BLaER1 (cell line): ENCODE results near the gene SCN10A.

Experiments used
- H3K27ac ChIP-seq: shearing (Covaris generic); formaldehyde crosslinking; 2 replicates; pipeline ENCODE4 v1.8.1; 2022
- H3K27me3 ChIP-seq: shearing (Covaris generic); formaldehyde crosslinking; 2 replicates; pipeline ENCODE4 v1.8.1; 2022
- H3K36me3 ChIP-seq: shearing (Covaris generic); formaldehyde crosslinking; 2 replicates; pipeline ENCODE4 v1.8.1; 2022
- H3K4me1 ChIP-seq: shearing (Covaris generic); formaldehyde crosslinking; 2 replicates; pipeline ENCODE4 v1.8.1; 2022
- H3K4me2 ChIP-seq: shearing (Covaris generic); formaldehyde crosslinking; 2 replicates; pipeline ENCODE4 v1.8.1; 2022
- H3K4me3 ChIP-seq: shearing (Covaris generic); formaldehyde crosslinking; 2 replicates; pipeline ENCODE4 v1.8.1; 2022
- H3K9ac ChIP-seq: shearing (Covaris generic); formaldehyde crosslinking; 2 replicates; pipeline ENCODE4 v1.8.1; 2022
- H3K9me3 ChIP-seq: shearing (Covaris generic); formaldehyde crosslinking; 2 replicates; pipeline ENCODE4 v1.8.1; 2022
- H4K20me1 ChIP-seq: shearing (Covaris generic); formaldehyde crosslinking; 2 replicates; pipeline ENCODE4 v1.8.1; 2022
- Cebpa-rat ChIP-seq: shearing (Covaris generic); IDR thresholded peaks from 2 replicates; pipeline ENCODE4 v1.8.1; 2022

SCN10A gene

DNA sequence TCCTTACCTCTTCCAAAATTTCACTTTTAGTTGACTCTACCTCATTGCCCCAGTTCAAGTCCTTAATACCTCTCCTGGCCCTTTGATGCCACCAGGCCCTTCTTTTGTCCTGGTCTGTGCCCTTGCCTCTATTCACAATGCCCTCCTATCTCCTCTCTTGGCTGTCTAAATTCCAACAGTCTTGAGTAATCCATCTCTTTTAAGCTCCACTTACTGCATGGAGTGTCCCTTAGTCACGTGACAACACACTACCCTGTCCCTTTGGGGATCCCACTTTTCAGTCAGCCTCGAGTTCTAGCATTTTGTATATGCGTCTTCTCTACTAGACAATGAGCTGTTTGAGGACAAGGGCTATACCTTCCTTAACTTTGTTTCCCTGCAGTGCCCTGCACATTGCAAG lies 113.8 kb downstream of the SCN10A start:
- Histone ChIP-seq H3K36me3 (no peaks in the 10 kb centered on the region), H3K4me3 (no peak overlapping the region), H3K9me3 (no peaks in the 10 kb centered on the region), H3K27me3 (no peaks in the 10 kb centered on the region), H3K27ac (no peak overlapping the region), H3K9ac (no peak overlapping the region), H3K4me2 (no peak overlapping the region), H4K20me1 (no peaks in the 10 kb centered on the region), H3K4me1 (no peaks in the 10 kb centered on the region)
- TF ChIP-seq Cebpa-rat, result no peak

- H3K4me3 ChIP-seq, result no peak overlapping the region
- no peaks in the 10 kb centered on the region for H4K20me1 ChIP-seq
- no peaks in the 10 kb centered on the region for H3K27me3 ChIP-seq
- no peak overlapping the region for H3K9ac ChIP-seq
- TF ChIP-seq Cebpa-rat, result no peak
- no peaks in the 10 kb centered on the region for H3K36me3 ChIP-seq
- no peaks in the 10 kb centered on the region for H3K9me3 ChIP-seq
- no peak overlapping the region for H3K27ac ChIP-seq
- H3K4me1 ChIP-seq, result no peaks in the 10 kb centered on the region
- H3K4me2 ChIP-seq, result no peak overlapping the region
Measured at GRCh38 chr3:38698760-38699159, 117.3 kb downstream of the SCN10A start.

DNA sequence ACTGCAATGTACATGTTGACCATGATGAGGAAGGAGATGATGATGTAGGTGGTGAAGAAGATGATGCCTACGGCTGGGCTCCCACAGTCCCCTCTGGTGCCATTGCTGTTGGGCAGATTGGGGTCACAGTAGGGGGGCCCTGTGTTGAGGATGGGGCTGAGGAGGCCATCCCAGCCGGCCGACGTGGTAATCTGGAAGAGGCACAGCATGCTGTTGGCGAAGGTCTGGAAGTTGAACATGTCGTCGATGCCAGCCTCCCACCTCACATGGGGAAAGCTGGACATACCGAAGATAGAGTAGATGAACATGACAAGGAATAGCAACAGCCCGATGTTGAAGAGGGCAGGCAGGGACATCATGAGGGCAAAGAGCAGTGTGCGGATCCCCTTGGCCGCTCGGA lies 118.0 kb downstream of the SCN10A start:
- Histone ChIP-seq H3K9me3 (no peaks in the 10 kb centered on the region), H3K4me3 (no peak overlapping the region), H3K9ac (no peak overlapping the region), H3K27me3 (no peaks in the 10 kb centered on the region), H3K4me2 (no peak overlapping the region), H3K36me3 (no peaks in the 10 kb centered on the region), H3K27ac (no peak overlapping the region), H4K20me1 (no peaks in the 10 kb centered on the region), H3K4me1 (no peaks in the 10 kb centered on the region)
- TF ChIP-seq Cebpa-rat, result no peak

- H3K4me3 ChIP-seq, result no peak overlapping the region
- no peak overlapping the region for H3K27ac ChIP-seq
- H3K36me3 ChIP-seq, result no peaks in the 10 kb centered on the region
- no peak overlapping the region for H3K4me2 ChIP-seq
- no peaks in the 10 kb centered on the region for H4K20me1 ChIP-seq
- no peaks in the 10 kb centered on the region for H3K9me3 ChIP-seq
- no peak overlapping the region for H3K9ac ChIP-seq
- no peak for TF ChIP-seq Cebpa-rat
- H3K4me1 ChIP-seq, result no peaks in the 10 kb centered on the region
- H3K27me3 ChIP-seq, result no peaks in the 10 kb centered on the region
Measured at GRCh38 chr3:38696034-38696433, 120.0 kb downstream of the SCN10A start.

DNA sequence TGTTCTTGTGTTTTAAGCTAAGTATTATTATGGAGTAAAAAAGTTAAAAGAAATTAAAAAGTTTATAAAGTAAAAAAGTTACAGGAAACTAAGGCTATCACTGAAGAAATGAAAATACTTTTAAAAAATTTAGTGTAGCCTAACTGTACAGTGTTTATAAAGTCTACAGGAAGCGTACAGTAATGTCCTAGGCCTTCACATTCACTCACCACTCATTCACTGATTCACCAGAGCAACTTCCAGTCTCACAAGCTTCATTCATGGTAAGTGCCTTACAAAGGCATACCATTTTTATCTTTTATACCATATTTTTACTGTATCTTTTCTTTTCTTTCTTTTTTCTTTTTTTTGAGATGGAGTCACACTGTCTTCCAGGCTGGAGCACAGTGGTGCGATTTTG lies 125.8 kb downstream of the SCN10A start:
- Histone ChIP-seq H3K4me1 (no peaks in the 10 kb centered on the region), H3K36me3 (no peaks in the 10 kb centered on the region), H3K9ac (no peak overlapping the region), H3K4me3 (no peak overlapping the region), H3K27me3 (no peaks in the 10 kb centered on the region), H3K4me2 (no peak overlapping the region), H3K9me3 (no peaks in the 10 kb centered on the region), H3K27ac (no peak overlapping the region), H4K20me1 (no peaks in the 10 kb centered on the region)
- no peak for TF ChIP-seq Cebpa-rat

DNA sequence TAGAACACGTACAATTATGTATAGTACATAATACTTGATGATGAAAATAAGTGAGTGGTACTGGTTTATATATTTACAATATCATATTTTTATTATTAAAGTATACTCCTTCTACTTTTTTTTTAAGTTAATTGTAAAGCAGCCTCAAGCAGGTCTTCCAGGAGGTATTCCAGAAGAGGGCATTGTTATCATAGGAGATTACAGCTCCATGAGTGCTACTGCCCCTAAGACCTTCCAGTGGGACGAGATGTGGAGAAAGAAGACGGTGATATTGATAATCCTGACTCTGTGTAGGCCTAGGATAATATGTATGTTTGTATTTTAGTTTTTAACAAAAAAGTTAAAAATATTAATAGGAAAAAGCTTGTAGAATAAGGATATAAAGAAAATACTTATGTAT lies 126.2 kb downstream of the SCN10A start:
- Histone ChIP-seq H3K9me3 (no peaks in the 10 kb centered on the region), H3K36me3 (no peaks in the 10 kb centered on the region), H3K9ac (no peak overlapping the region), H3K4me2 (no peak overlapping the region), H3K4me1 (no peaks in the 10 kb centered on the region), H3K27ac (no peak overlapping the region), H4K20me1 (no peaks in the 10 kb centered on the region), H3K27me3 (no peaks in the 10 kb centered on the region), H3K4me3 (no peak overlapping the region)
- TF ChIP-seq Cebpa-rat, result no peak

- no peak overlapping the region for H3K9ac ChIP-seq
- no peaks in the 10 kb centered on the region for H3K9me3 ChIP-seq
- H3K4me1 ChIP-seq, result no peaks in the 10 kb centered on the region
- H3K4me3 ChIP-seq, result no peak overlapping the region
- H4K20me1 ChIP-seq, result no peaks in the 10 kb centered on the region
- H3K36me3 ChIP-seq, result no peaks in the 10 kb centered on the region
- H3K27ac ChIP-seq, result no peak overlapping the region
- no peak overlapping the region for H3K4me2 ChIP-seq
- no peaks in the 10 kb centered on the region for H3K27me3 ChIP-seq
- TF ChIP-seq Cebpa-rat, result no peak
Measured at GRCh38 chr3:38689346-38689745, 126.7 kb downstream of the SCN10A start.

DNA sequence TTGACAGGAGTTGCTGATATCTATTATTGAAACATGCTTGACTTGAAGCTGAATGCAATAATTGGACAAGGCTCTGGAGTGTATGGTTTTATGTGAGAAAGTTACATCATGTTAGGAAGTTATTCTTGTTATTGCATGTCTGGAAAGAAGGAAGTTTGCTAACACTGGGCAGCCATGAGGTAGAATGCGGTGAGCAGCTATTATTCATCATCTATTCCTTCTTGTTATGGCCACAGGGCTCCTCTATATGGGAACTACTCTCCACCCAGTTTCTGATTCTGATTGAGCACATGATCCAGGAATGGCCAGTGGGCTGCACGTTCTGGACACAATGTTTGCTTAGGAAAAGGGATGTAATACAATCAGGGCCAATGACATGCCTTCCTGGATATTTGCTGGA lies 128.7 kb downstream of the SCN10A start:
- no peaks in the 10 kb centered on the region for H3K4me1 ChIP-seq
- H3K4me3 ChIP-seq, result no peak overlapping the region
- H3K9me3 ChIP-seq, result no peaks in the 10 kb centered on the region
- no peaks in the 10 kb centered on the region for H4K20me1 ChIP-seq
- no peaks in the 10 kb centered on the region for H3K36me3 ChIP-seq
- no peak overlapping the region for H3K9ac ChIP-seq
- TF ChIP-seq Cebpa-rat, result no peak
- no peak overlapping the region for H3K4me2 ChIP-seq
- no peaks in the 10 kb centered on the region for H3K27me3 ChIP-seq
- no peak overlapping the region for H3K27ac ChIP-seq

DNA sequence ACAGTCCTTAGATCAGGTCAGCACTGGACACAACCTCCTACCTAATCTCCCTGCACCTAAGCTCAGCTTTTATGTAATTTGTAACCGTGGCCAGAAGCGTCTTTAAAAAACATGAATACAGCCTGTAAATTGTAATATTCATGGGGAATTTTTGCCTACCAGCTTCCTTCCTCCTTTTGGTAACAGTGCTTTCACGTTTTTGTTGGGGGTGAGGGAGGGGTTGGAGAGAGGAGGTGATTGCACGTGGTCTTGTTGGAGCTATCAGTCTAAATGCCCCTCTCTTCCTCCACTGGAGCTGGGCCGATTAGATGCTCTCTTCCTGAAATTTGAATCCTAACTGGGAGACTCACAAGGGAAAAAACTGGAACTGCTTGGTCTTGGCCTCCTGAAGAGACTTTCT lies 131.5 kb downstream of the SCN10A start:
- H3K27ac ChIP-seq, result no peak overlapping the region
- no peaks in the 10 kb centered on the region for H4K20me1 ChIP-seq
- H3K4me2 ChIP-seq, result no peak overlapping the region
- no peaks in the 10 kb centered on the region for H3K9me3 ChIP-seq
- no peak overlapping the region for H3K9ac ChIP-seq
- TF ChIP-seq Cebpa-rat, result no peak
- H3K4me3 ChIP-seq, result no peak overlapping the region
- H3K36me3 ChIP-seq, result no peaks in the 10 kb centered on the region
- H3K4me1 ChIP-seq, result no peaks in the 10 kb centered on the region
- H3K27me3 ChIP-seq, result no peaks in the 10 kb centered on the region

GRCh38 chr3:38669668-38670067 lies 146.3 kb downstream of the SCN10A start:
- H3K27ac ChIP-seq, result no peak overlapping the region
- H3K36me3 ChIP-seq, result no peaks in the 10 kb centered on the region
- no peaks in the 10 kb centered on the region for H4K20me1 ChIP-seq
- no peak for TF ChIP-seq Cebpa-rat
- no peak overlapping the region for H3K9ac ChIP-seq
- H3K4me3 ChIP-seq, result no peak overlapping the region
- no peak overlapping the region for H3K4me2 ChIP-seq
- H3K4me1 ChIP-seq, result no peaks in the 10 kb centered on the region
- H3K27me3 ChIP-seq, result no peaks in the 10 kb centered on the region
- no peaks in the 10 kb centered on the region for H3K9me3 ChIP-seq

DNA sequence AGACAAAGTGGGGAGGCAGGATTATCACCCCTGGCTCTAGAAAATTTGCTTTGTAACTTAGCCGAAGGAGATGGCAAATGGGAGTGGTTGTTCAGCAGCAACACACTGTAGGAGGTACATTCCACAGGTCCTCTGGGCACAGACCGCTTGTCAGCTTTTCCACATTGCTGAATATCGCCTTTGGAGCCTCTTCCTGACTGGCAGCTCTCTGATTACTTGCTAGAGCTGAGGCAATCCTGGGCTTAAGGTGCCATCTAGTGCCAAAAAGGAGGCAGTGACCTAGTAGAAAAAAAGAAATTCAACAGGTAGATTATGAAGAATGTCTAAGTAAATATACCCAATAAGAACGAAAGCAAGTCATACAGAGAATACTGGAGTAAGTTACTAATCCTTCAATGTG lies 153.5 kb downstream of the SCN10A start:
- Histone ChIP-seq H3K4me3 (no peak overlapping the region), H3K9me3 (peaks cover 23% of the 10 kb centered on the region; the same call in 1 of the 2 replicates), H3K9ac (no peak overlapping the region), H3K27me3 (no peaks in the 10 kb centered on the region), H3K4me2 (no peak overlapping the region), H3K27ac (no peak overlapping the region), H4K20me1 (no peaks in the 10 kb centered on the region), H3K4me1 (no peaks in the 10 kb centered on the region), H3K36me3 (no peaks in the 10 kb centered on the region)
- TF ChIP-seq Cebpa-rat, result no peak
